GM12872 (cell line): ENCODE data around the gene PRKAG2.

Experiments
- TF ChIP-seq, protein P1 (sequence below): IDR thresholded peaks from 3 replicates; pipeline ENCODE4 v1.5.1; 2011; ENCODE audit warnings: low read depth, mild to moderate bottlenecking, low read length, moderate library complexity; ENCODE audit not compliant: insufficient read depth

The PRKAG2 gene

DNA sequence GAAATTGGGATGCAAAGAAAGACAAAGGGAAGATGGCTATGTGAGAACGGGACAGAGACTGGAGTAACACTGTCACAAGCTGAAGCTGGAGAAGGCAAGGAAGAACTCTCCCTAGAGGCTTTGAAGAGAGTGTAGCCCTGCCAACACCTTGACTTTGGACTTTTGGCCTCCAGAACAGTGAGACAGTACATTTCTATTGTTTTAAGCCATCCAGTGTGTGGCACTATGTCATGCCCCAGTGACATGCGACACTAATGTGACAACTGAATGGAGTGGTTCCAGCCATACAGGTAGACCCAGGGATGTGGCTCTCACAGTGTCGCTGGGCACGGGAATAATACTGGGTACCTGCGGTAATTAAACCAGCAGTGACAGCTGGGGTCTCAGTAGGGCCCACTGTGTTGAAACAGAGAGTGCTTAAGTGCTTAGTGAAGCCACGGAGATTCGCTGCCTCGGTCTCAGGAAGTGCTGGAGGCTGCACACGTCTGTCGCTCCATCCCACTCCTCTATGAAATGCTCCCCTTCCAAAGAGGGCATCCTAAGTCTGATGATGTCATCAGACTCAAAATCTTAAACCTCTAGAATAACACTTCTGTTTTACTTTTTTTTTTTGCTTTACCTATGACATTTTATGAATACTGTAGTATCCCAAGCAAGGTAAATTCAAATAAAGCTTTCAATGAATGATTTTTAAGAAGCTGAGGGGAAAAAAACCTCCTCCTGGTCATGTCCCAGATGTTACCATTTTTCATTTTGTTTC lies 202.6 kb downstream of the PRKAG2 start:
- TF ChIP-seq, protein P1, sequence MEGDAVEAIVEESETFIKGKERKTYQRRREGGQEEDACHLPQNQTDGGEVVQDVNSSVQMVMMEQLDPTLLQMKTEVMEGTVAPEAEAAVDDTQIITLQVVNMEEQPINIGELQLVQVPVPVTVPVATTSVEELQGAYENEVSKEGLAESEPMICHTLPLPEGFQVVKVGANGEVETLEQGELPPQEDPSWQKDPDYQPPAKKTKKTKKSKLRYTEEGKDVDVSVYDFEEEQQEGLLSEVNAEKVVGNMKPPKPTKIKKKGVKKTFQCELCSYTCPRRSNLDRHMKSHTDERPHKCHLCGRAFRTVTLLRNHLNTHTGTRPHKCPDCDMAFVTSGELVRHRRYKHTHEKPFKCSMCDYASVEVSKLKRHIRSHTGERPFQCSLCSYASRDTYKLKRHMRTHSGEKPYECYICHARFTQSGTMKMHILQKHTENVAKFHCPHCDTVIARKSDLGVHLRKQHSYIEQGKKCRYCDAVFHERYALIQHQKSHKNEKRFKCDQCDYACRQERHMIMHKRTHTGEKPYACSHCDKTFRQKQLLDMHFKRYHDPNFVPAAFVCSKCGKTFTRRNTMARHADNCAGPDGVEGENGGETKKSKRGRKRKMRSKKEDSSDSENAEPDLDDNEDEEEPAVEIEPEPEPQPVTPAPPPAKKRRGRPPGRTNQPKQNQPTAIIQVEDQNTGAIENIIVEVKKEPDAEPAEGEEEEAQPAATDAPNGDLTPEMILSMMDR = no peak

DNA sequence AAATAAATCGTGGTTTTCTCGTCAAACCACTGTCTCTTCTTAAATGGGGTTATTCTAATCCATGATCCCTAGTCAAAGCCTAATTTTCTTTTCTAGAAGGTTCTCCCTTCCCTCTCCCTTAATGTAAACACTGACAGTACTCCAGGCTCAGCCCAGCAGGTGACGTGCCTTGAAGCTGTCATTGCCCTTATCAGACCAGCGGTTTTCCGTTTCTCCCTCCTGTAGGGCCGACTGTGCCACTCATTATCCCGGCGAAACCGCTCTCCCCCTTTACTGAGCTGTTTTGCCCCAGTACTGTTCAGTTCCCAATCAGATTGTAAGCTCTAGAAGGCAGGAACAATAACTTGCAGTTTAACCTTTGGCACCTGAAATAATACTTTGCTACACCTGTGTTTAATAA lies 203.7 kb downstream of the PRKAG2 start:
- TF ChIP-seq, protein P1 = no peak

DNA sequence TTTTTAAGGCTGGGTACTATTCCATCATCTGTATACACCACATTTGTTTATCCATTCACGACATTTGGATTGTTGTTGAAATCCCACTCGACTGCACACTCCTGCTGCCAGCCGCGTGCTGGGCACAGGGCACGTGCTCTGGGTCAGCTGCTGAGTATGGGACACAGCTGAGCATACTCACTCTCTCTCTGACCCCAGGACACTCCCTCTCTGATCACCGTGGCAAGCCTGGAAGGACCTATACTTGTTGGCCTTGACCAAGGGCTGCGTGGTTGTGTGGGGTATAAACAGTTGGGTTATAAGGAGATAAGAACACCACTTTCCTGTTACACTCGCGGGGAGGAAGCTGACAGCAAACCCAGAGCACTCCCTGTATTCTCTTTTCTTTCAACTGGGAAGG lies 204.2 kb downstream of the PRKAG2 start:
- TF ChIP-seq, protein P1 = no peak

DNA sequence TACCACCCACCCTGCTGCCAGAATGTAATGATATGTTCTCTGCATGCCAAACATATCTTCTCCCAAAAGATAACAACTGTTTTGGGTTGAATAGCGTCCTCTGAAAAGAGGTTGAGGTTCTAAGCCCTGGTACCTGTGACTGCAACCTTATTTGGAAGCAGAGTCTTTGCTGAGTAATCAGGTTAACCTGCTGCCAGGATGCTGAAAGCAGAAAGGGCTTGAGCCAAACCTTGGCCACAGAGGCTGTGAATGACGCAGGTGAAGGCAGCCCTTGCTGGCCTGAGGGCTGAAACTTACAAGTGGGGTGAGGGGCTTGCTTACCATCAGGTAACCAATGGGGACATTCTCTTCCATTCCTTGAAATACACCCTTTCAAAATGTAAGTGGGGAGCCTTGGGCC lies 205.4 kb downstream of the PRKAG2 start:
- TF ChIP-seq, protein P1 = no peak

DNA sequence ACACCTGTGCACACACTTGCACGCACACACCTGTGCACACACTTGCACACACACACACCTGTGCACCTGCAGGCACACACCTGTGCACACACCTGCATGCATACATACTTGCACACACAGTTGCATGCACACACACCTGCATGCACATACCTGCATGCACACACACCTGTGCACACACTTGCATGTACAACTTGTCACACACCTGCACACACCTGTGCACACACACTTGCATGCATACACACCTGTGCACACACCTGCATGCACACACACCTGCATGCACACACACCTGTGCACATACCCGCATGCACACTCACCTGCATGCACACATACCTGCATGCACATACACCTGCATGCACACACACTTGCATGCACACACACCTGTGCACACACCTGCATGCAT lies 207.2 kb downstream of the PRKAG2 start:
- TF ChIP-seq, protein P1 = no peak

DNA sequence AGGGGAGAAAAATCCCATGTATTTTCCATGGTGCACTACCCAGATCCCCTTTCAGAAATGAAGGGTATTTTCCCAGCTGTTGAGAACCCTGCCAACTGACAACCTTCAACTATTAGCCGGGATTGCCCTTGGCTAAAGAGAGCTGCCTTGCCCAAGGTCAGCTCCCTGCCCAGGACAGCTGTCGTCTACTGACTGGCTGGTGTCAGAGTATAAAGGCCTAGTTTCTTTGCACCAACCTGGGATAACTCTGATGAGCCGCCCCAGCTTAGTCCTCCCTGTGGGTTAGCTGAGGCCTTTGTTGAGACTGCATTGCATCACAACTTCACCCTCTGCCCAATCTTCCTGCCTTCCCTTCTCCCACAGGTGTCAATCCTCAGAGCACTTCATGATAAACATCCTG lies 210.0 kb downstream of the PRKAG2 start:
- TF ChIP-seq, protein P1 = no peak

DNA sequence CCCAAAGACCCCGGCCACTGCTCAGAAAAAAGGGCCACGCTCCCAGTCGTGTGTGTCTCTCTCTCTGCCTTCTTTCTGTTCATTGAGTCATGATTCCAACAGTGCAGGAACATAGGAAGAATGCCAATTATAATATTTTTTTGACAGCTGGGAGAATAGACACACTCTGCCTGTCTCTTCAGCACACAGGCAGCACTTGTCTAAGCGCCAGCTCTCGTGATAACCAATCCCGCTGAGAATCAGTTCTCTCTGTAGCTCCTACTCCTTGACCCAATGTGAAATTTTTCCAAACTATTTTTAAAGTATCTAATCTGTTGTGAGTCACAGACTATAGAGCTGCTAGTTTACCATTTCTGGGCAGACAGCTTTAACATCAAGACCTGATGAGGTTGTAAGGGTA lies 211.5 kb downstream of the PRKAG2 start:
- TF ChIP-seq, protein P1 = no peak
